AG04450 (cell line): ENCODE data around the gene FANK1. TPM values are rescaled to one million over a fixed set of nuclear protein-coding genes. Genes with fewer than 3 reads are reported as not detected.
"Not testable (repeated sequence)": the region's sequence is repeated elsewhere in the genome, so short reads cannot be mapped to it uniquely, and the experiment has no call there.

Experiments used
- CTCF ChIA-PET: fragments of 300-600, 350-600 bp; formaldehyde crosslinking; extraction: SDS; loops from one replicate; lab custom pipeline; 2022; ENCODE audit warnings: antibody characterized with exemption, inconsistent platforms; lab: Charles Lee
- POLR2A ChIA-PET: fragments of 350-600 bp; formaldehyde crosslinking; extraction: SDS; loops from one replicate; lab custom pipeline; 2021; ENCODE audit warnings: antibody characterized with exemption, inconsistent platforms; lab: Yijun Ruan, JAX
- DNase-seq: peaks from one replicate; pipeline ENCODE4 v3.0.0-alpha.2; 2011; ENCODE audit warnings: low read depth, low spot score
- H3K27ac ChIP-seq: one replicate; pipeline ENCODE4 v1.5.1; 2012; ENCODE audit warnings: low read depth, low read length, control low read depth
- H3K27me3 ChIP-seq: one replicate; pipeline ENCODE4 v1.6.0; 2012; ENCODE audit warnings: low read length; ENCODE audit not compliant: control insufficient read depth, insufficient read depth
- H3K4me3 ChIP-seq: 2 replicates; pipeline ENCODE4 v1.5.1; 2011; ENCODE audit warnings: mild to moderate bottlenecking, low read depth, low read length, control low read depth
- H3K9me3 ChIP-seq: 2 replicates; pipeline ENCODE4 v1.5.1; 2012; ENCODE audit warnings: low read length; ENCODE audit not compliant: control insufficient read depth, insufficient read depth
- polyA plus RNA-seq: library from polyadenylated mRNA; depleted of rRNA; stranded (reverse); fragments of >200 nt; gene quantifications from 2 replicates; pipeline ENCODE4 v1.2.3, GENCODE V29; 2011
- TF ChIP-seq, protein P1 (sequence below): IDR thresholded peaks from 2 replicates; pipeline ENCODE4 v1.5.1; 2011; ENCODE audit warnings: low read depth, low read length, control low read depth, inconsistent platforms

FANK1 gene
- polyA plus RNA-seq, 1 experiment = 4.0 TPM

GRCh38 chr10:125886914-125887512, 9.4 kb upstream of the FANK1 start:
- CTCF ChIA-PET = interaction anchor here (1.2 to 1.3 kb wide), 2 partner anchors 18 to 19 kb away, joined by 3 read pairs; no protein-coding TSS in a partner anchor
- Histone ChIP-seq H3K27me3 (no peaks in the 10 kb centered on the region), H3K9me3 (no peaks in the 10 kb centered on the region), H3K4me3 (no peak overlapping the region), H3K27ac (no peak overlapping the region)
- DNase-seq = no peak
- POLR2A ChIA-PET = no interaction called here
- TF ChIP-seq, protein P1, sequence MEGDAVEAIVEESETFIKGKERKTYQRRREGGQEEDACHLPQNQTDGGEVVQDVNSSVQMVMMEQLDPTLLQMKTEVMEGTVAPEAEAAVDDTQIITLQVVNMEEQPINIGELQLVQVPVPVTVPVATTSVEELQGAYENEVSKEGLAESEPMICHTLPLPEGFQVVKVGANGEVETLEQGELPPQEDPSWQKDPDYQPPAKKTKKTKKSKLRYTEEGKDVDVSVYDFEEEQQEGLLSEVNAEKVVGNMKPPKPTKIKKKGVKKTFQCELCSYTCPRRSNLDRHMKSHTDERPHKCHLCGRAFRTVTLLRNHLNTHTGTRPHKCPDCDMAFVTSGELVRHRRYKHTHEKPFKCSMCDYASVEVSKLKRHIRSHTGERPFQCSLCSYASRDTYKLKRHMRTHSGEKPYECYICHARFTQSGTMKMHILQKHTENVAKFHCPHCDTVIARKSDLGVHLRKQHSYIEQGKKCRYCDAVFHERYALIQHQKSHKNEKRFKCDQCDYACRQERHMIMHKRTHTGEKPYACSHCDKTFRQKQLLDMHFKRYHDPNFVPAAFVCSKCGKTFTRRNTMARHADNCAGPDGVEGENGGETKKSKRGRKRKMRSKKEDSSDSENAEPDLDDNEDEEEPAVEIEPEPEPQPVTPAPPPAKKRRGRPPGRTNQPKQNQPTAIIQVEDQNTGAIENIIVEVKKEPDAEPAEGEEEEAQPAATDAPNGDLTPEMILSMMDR = no peak

DNA sequence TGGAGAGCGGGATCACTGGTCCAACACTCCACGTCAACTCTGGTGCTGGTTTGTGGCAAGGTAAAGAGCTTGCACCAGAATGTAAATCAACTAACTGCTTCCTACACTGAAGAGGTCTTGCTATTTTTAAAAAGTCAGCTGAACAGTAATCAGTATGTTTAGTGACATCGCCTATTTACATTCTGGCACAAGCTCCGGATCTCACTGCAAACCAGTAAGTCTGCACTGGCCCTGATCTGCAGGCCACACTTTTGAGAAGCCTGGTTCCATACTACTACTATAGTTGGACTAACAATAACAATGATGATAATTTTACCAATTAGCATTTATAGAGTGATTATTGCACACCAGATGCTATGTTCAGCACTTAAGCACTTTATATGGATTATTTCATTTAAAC, 6.9 kb upstream of the FANK1 start:
- H3K27me3 ChIP-seq, H3K27ac ChIP-seq, DNase-seq, H3K4me3 ChIP-seq, H3K9me3 ChIP-seq, POLR2A ChIA-PET: not testable (repeated sequence)
- CTCF ChIA-PET = interaction anchor here (1.4 kb wide), 1 partner anchor 21 kb away, joined by 4 read pairs; no protein-coding TSS in a partner anchor

DNA sequence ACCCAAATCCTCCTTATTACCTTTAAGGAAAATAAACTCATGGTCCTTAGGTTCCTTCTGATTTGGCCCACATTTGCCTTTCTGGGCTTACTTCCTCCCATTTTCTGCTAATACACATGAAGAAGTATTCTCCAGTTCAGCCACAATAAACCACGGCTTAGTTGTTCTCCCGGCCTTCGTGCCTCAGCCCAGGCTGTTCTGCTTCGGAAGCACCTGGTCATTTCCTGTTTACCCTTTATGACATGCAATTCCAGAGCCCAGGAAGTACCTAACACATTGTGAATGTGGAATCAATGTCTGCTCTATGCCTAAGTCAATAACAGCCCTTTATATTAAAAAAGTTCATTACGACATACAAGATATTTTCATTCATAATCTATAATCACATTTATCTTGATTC, 4.0 kb upstream of the FANK1 start:
- H3K9me3 ChIP-seq, H3K4me3 ChIP-seq, H3K27ac ChIP-seq, POLR2A ChIA-PET, H3K27me3 ChIP-seq, DNase-seq, CTCF ChIA-PET: not testable (repeated sequence)

DNA sequence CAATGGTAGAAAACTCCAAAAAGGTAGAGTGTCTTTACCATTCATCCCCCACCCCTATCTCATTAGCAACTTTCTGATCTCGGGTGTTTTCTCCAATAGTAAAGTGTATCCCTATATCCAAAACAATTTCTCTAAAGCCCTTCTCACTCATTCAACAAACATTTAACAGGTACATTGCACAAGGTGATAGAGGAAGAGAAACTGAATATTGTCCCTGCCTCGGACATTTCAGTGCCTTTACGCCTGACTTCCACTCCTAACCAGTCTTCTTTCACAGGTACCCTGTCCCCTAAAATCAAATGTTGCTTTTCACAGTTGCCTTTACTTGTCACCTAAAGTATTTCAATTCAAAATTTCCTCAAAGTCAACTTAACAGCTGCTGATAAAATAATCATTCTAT, 2.2 kb upstream of the FANK1 start:
- H3K27me3 ChIP-seq, CTCF ChIA-PET, POLR2A ChIA-PET, DNase-seq, H3K4me3 ChIP-seq, H3K9me3 ChIP-seq, H3K27ac ChIP-seq: not testable (repeated sequence)

DNA sequence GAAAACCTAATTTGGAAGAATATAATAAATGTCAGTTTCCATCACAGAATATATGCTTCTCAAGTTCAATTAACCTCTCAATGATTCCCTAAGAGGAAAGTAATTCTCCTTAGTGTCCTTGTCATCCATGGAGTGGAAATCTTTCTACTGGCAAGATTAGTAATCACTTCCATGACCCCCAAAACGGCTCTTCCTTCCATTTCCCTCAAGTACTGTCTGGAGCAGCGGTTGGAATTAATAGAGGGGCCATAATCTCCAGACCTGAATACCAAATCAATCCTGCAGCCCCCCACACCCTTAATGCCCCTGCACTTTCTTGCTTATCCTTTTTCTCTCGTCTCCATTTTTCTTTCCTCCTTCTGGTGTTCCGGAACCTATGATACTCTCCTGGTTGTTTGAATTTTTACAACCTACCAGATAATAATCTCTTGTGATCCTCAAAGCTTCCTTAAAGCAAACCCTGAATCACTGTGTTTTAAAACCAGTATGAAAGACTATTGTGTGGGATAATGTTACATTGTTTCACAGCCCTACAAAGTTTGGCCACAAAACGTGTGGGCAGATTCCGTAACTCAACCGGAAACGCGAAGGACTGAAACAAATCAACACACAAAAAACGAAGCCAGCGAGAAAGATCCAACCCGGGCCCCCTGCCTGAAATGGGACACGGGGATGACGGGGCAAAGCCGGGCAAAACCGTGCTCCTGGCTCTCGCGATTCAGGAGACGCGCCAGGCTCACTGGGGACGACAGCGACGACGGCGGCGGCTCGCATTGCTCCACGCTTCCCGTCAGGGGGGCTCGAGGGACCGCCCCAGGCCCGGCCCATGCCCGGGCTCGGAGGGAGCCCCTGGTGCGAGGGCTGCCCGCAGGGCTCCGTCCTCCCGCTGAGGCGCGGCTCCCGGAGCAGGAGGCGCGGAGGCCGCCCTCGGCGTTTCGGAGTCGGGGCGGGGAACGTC, 955 bp upstream of the FANK1 start:
- H3K9me3 ChIP-seq, POLR2A ChIA-PET, H3K27me3 ChIP-seq, DNase-seq, CTCF ChIA-PET: not testable (repeated sequence)
- H3K4me3 ChIP-seq = peak overlapping the region; percentile 73
- H3K27ac ChIP-seq = peak overlapping the region; percentile 65

DNA sequence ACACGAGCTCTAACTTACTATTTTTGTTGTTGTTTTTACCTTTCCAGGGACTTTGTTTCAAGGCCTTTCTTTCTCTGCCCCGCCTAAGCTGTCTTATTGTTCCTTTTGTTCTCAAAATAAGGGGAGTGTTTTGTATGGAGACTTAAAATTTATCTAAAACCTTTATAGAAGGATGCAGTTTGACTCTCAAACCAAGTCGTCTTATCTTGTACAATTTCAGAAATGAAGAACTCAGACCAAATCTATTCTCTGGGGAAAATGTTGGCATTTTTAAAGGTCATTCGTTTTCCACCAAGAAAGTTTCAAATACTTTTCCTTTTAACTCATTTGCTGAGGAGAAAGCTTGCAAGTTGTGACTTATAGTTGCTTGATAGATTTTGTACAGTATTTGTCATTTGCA, 953 bp downstream of the FANK1 start:
- DNase-seq, H3K9me3 ChIP-seq, POLR2A ChIA-PET, H3K27me3 ChIP-seq, H3K27ac ChIP-seq: not testable (repeated sequence)
- CTCF ChIA-PET = interaction anchor here (1.7 kb wide), 1 partner anchor 607 kb away, joined by 3 read pairs; no protein-coding TSS in a partner anchor
- peak overlapping the region; percentile 73; the same call in 1 of the 2 replicates for H3K4me3 ChIP-seq

- H3K27me3 ChIP-seq, POLR2A ChIA-PET, DNase-seq, H3K4me3 ChIP-seq, H3K27ac ChIP-seq, H3K9me3 ChIP-seq: not testable (repeated sequence)
- CTCF ChIA-PET = interaction anchor here (0.9 kb wide), 1 partner anchor 34 kb away, joined by 3 read pairs; no protein-coding TSS in a partner anchor
Measured at GRCh38 chr10:125900963-125901362, 4.6 kb downstream of the FANK1 start.

DNA sequence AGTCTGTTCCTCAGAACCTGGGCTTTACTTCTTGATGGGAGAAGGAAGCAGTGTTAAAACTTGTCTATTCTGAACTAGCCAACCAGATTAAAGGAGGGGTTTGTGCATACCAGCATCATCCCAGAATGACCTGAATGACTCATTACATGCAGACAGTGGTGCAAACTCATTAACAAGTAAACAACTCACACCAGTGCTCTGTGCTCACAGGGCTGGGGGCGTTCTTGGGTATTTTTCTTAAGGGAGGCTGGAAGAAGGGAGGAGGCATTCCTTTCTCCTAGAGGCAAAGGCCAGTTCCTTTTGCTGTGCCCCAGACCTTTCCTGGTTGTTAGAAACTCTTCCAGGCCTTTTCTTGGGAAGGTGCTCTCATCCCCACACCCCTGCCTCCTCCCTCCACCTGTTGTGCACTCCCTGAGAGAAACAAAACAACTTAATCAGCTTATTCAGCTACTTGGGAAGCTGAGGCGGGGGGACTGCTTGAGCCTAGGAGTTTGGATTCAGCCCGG, 6.8 kb downstream of the FANK1 start:
- DNase-seq, POLR2A ChIA-PET, H3K27me3 ChIP-seq, H3K27ac ChIP-seq, H3K9me3 ChIP-seq, H3K4me3 ChIP-seq, CTCF ChIA-PET: not testable (repeated sequence)

- H3K9me3 ChIP-seq, DNase-seq, H3K4me3 ChIP-seq, H3K27me3 ChIP-seq, H3K27ac ChIP-seq, CTCF ChIA-PET, POLR2A ChIA-PET: not testable (repeated sequence)
Measured at GRCh38 chr10:125905069-125905994, 9.0 kb downstream of the FANK1 start.

DNA sequence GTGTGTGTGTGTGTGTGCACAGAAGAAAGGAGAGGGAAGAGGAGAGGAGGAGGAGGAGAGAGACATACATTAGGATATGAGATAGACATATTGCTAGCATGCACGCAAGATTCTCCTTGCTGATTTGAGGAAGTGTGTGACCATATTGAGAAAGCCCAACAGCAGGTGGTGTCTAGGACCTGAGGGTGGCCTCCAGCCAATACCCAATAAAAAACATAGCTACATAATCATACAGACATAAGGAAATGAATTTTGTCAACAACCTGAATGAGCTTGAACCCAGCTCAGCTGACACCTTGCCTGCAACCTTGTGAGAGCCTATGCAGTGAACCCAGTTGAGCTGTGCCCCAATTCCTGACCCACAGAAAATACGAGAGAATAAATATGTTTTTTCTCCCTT, 11.2 kb downstream of the FANK1 start:
- H3K4me3 ChIP-seq, H3K9me3 ChIP-seq, DNase-seq, H3K27me3 ChIP-seq, H3K27ac ChIP-seq, POLR2A ChIA-PET, CTCF ChIA-PET: not testable (repeated sequence)
